Measurements from ENCODE around the gene CCZ1. TPM values are rescaled to one million over a fixed set of nuclear protein-coding genes. Genes with fewer than 3 reads are reported as not detected.
"Not testable (repeated sequence)": the region's sequence is repeated elsewhere in the genome, so short reads cannot be mapped to it uniquely, and the experiment has no call there.

Gene CCZ1
- total and polyA plus RNA-seq, 4 donors = 39.4 to 62.1 (median 47.5) TPM

DNA sequence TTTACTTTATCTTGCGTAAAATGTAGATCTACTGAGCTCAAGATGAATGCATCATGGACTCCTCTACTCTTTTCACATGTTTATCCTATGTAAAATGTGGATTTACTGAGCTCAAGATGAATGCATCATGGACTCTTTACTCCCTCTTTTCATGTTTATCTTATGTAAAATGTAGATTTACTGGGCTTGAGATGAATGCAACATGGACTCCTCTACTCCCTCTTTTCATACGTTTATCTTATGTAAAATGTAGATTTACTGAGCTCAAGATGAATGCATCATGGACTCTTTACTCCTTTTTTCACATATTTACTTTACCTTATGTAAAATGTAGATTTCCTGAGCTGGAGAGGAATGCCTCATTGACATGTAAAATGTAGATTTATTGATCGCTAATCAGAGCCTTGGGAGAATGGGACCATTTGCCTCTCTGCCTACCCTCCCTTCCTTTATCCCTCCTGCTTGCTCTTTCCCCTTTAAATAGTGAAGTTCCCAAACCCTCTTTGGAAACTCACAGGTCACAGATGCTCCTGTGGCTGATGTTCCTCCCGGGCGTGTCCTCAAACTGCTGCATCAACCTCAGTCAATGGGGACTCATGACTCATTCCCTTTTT, 35.7 kb upstream of the CCZ1 start:
- H3K9ac ChIP-seq (ENCODE audit: insufficient read depth in 1 of 2, low read length in 2 of 2); DNase-seq; ATAC-seq (ENCODE audit: insufficient read depth, low FRiP score); H3K4me3 ChIP-seq; H3K4me1 ChIP-seq (ENCODE audit: control insufficient read depth in 5 of 5, insufficient read depth in 5 of 5, low read length in 5 of 5); H3K27ac ChIP-seq (ENCODE audit: low read depth in 1 of 2, low read length in 1 of 2); H3K36me3 ChIP-seq (ENCODE audit: control insufficient read depth in 4 of 4, insufficient read depth in 4 of 4, low read length in 4 of 4); H3K9me3 ChIP-seq (ENCODE audit: control insufficient read depth in 4 of 4, insufficient read depth in 3 of 4, low read length in 3 of 4); H3K27me3 ChIP-seq (ENCODE audit: control insufficient read depth in 3 of 3, insufficient read depth in 3 of 3, low read length in 2 of 3): not testable (repeated sequence)
- 91 to 94% methylated on average over 5 of the region's 5 CpGs for WGBS, 2 donors

GRCh38 chr7:5865279-5865931, 33.1 kb upstream of the CCZ1 start:
- not testable (repeated sequence) for H3K4me3 ChIP-seq; H3K27me3 ChIP-seq (ENCODE audit: control insufficient read depth in 3 of 3, insufficient read depth in 3 of 3, low read length in 2 of 3); DNase-seq; H3K36me3 ChIP-seq (ENCODE audit: control insufficient read depth in 4 of 4, insufficient read depth in 4 of 4, low read length in 4 of 4); H3K4me1 ChIP-seq (ENCODE audit: control insufficient read depth in 5 of 5, insufficient read depth in 5 of 5, low read length in 5 of 5); ATAC-seq (ENCODE audit: insufficient read depth, low FRiP score); H3K9ac ChIP-seq (ENCODE audit: insufficient read depth in 1 of 2, low read length in 2 of 2); H3K9me3 ChIP-seq (ENCODE audit: control insufficient read depth in 4 of 4, insufficient read depth in 3 of 4, low read length in 3 of 4); H3K27ac ChIP-seq (ENCODE audit: low read depth in 1 of 2, low read length in 1 of 2)
- WGBS, 2 donors = 64 to 69% methylated on average over 8 to 9 of the region's 9 CpGs

DNA sequence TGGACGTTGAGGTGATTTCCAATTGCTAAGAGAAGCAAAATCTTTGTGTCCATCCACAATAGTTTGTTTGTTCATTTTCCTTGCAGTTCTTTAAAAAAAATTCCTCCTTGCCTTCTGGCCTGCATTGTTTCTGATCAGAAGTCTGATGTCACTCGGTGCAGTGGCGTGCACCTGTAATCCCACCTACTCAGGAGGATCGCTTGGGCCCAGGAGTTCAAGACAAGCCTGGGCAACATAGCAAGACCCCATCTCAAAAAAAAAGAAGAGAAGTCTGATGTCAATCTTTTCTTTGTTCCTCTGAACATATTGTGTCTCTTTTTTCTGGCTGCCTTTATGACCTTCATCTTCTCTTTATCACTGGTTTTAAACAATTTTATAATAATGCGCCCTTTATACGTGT, 31.5 kb upstream of the CCZ1 start:
- no peaks in the 10 kb centered on the region for H3K9me3 ChIP-seq (ENCODE audit: control insufficient read depth in 4 of 4, insufficient read depth in 3 of 4, low read length in 3 of 4)
- no peaks in the 10 kb centered on the region for H3K27me3 ChIP-seq (ENCODE audit: control insufficient read depth in 3 of 3, insufficient read depth in 3 of 3, low read length in 2 of 3)
- no peak for DNase-seq
- no peaks in the 10 kb centered on the region for H3K36me3 ChIP-seq (ENCODE audit: control insufficient read depth in 4 of 4, insufficient read depth in 4 of 4, low read length in 4 of 4)
- no peak overlapping the region for H3K9ac ChIP-seq (ENCODE audit: insufficient read depth in 1 of 2, low read length in 2 of 2)
- no peak overlapping the region for H3K27ac ChIP-seq (ENCODE audit: low read depth in 1 of 2, low read length in 1 of 2)
- 92 to 93% methylated on average over 6 of the region's 6 CpGs for WGBS, 2 donors
- TF ChIP-seq CTCF (IDR thresholded peaks at IDR 0.05; ENCODE audit: control extremely low read depth, extremely low read depth) = no peak
- no peak for ATAC-seq (ENCODE audit: insufficient read depth, low FRiP score)
- H3K4me3 ChIP-seq = no peak overlapping the region
- no peaks in the 10 kb centered on the region for H3K4me1 ChIP-seq (ENCODE audit: control insufficient read depth in 5 of 5, insufficient read depth in 5 of 5, low read length in 5 of 5)

- H3K4me3 ChIP-seq; H3K27ac ChIP-seq (ENCODE audit: low read depth in 1 of 2, low read length in 1 of 2); H3K27me3 ChIP-seq (ENCODE audit: control insufficient read depth in 3 of 3, insufficient read depth in 3 of 3, low read length in 2 of 3); H3K4me1 ChIP-seq (ENCODE audit: control insufficient read depth in 5 of 5, insufficient read depth in 5 of 5, low read length in 5 of 5); DNase-seq; H3K9me3 ChIP-seq (ENCODE audit: control insufficient read depth in 4 of 4, insufficient read depth in 3 of 4, low read length in 3 of 4); H3K9ac ChIP-seq (ENCODE audit: insufficient read depth in 1 of 2, low read length in 2 of 2); ATAC-seq (ENCODE audit: insufficient read depth, low FRiP score); H3K36me3 ChIP-seq (ENCODE audit: control insufficient read depth in 4 of 4, insufficient read depth in 4 of 4, low read length in 4 of 4): not testable (repeated sequence)
- WGBS, 2 donors = 86 to 88% methylated on average over 6 of the region's 6 CpGs
Measured at GRCh38 chr7:5868928-5869341, 29.6 kb upstream of the CCZ1 start.

DNA sequence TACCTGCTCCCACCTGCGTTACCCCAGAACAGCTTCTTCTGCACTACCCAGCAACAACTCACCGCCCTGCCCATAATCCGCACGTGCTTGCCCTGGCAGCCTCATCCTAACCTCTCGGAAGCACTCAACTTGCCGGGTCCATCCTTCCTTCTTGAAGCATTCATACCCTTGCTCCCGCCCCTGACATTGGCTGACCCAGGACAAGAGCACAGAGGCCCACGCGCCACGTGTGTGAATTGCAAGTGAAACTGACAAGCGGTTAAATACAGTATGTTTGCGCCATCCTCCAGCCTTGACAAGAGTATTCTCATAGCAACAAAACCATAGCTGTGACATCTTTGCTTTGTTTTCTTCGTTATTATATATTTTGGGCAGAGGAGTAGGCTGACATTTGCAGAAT, 28.8 kb upstream of the CCZ1 start:
- no peaks in the 10 kb centered on the region for H3K36me3 ChIP-seq (ENCODE audit: control insufficient read depth in 4 of 4, insufficient read depth in 4 of 4, low read length in 4 of 4)
- H3K4me3 ChIP-seq = no peak overlapping the region
- peaks cover 0 to 3% (median 0%) of the 10 kb centered on the region in 5 donors for H3K4me1 ChIP-seq (ENCODE audit: control insufficient read depth in 5 of 5, insufficient read depth in 5 of 5, low read length in 5 of 5)
- H3K9me3 ChIP-seq (ENCODE audit: control insufficient read depth in 4 of 4, insufficient read depth in 3 of 4, low read length in 3 of 4) = no peaks in the 10 kb centered on the region
- H3K27ac ChIP-seq (ENCODE audit: low read depth in 1 of 2, low read length in 1 of 2) = no peak overlapping the region
- no peak for TF ChIP-seq CTCF (IDR thresholded peaks at IDR 0.05; ENCODE audit: control extremely low read depth, extremely low read depth)
- ATAC-seq (ENCODE audit: insufficient read depth, low FRiP score) = no peak
- no peak overlapping the region for H3K9ac ChIP-seq (ENCODE audit: insufficient read depth in 1 of 2, low read length in 2 of 2)
- DNase-seq = no peak
- no peaks in the 10 kb centered on the region for H3K27me3 ChIP-seq (ENCODE audit: control insufficient read depth in 3 of 3, insufficient read depth in 3 of 3, low read length in 2 of 3)
- 85 to 91% methylated on average over 13 of the region's 13 CpGs for WGBS, 2 donors

All from lung (tissue), 12 donors.